ENCODE measurements around the gene CNPY4. TPM values are rescaled to one million over a fixed set of nuclear protein-coding genes. Genes with fewer than 3 reads are reported as not detected.

CNPY4 gene
- total and polyA plus RNA-seq, 2 donors (not counting 3 experiments of a cell fraction or from before 2014, with no cell fraction given): 28.6 to 33.7 TPM

GRCh38 chr7:100102950-100103840 lies 16.2 kb upstream of the CNPY4 start:
- no peak for FAIRE-seq

More at GRCh38 chr7:100102950-100103840, 16.2 kb upstream of the CNPY4 start:
- dilution Hi-C loops (cut with MboI; ENCODE audit: extremely low pct_ligation_motif_present, low sequenced_read_pairs): no loop called here
- peaks cover 13 to 36% of the 10 kb centered on the region in 2 experiments for H3K36me3 ChIP-seq (ENCODE audit: control insufficient read depth in 2 of 2, extremely low read depth in 1 of 2, insufficient read depth in 2 of 2, low read length in 2 of 2)
- peaks cover 28% of the 10 kb centered on the region for H3K79me2 ChIP-seq (ENCODE audit: control insufficient read depth, insufficient read depth, low read length)
- no peak overlapping the region for H3K27ac ChIP-seq (ENCODE audit: insufficient read depth, low read depth, low read length)
- H2AFZ ChIP-seq (ENCODE audit: low read depth, low read length): no peak overlapping the region
- BruUV-seq (replicated peaks): no TSS peak
- DNase-seq (ENCODE audit: low read depth, low spot score): no peak
- intact Hi-C loops (cut with micrococcal nuclease): loop anchor here (10.0 kb wide), 1 partner anchor 1022 kb away; the partner anchor contains the start of gene SERPINE1
- peak overlapping the region; percentile 92 for H3K9ac ChIP-seq (replicated peaks; ENCODE audit: extremely low read depth, insufficient read depth, low read length)
- peaks cover 18% of the 10 kb centered on the region for H3K4me1 ChIP-seq (ENCODE audit: control insufficient read depth, extremely low read depth, insufficient read depth, low read length)
- H3K27me3 ChIP-seq (ENCODE audit: control insufficient read depth in 2 of 2, insufficient read depth in 2 of 2, low read length in 2 of 2): no peaks in the 10 kb centered on the region
- no peak for TF ChIP-seq POLR2AphosphoS5 (IDR thresholded peaks at IDR 0.05; ENCODE audit: insufficient read depth, low read depth, low read length)
- TF ChIP-seq EZH2 (IDR thresholded peaks at IDR 0.05; ENCODE audit: borderline replicate concordance, low read depth, low read length, severe bottlenecking): no peak
- TF ChIP-seq JUN (IDR thresholded peaks at IDR 0.05; ENCODE audit: borderline replicate concordance, insufficient read depth, insufficient read length, low read depth): no peak
- no peak for TF ChIP-seq POLR2A (IDR thresholded peaks at IDR 0.05; ENCODE audit: low read depth, low read length)
- TF ChIP-seq GATA2 (IDR thresholded peaks at IDR 0.05; ENCODE audit: insufficient read depth, insufficient read length, low read depth, low read length): no peak
- no peak for TF ChIP-seq FOS (IDR thresholded peaks at IDR 0.05; ENCODE audit: borderline replicate concordance, insufficient read depth, low read length)
- TF ChIP-seq CTCF (IDR thresholded peaks at IDR 0.05; ENCODE audit: extremely low read depth in 1 of 2, insufficient read depth in 1 of 2, low read depth in 1 of 2, low read length in 2 of 2): no peak
- no peak for TF ChIP-seq MYC (IDR thresholded peaks at IDR 0.05; ENCODE audit: low read depth, low read length)
- TF ChIP-seq MAX (IDR thresholded peaks at IDR 0.05; ENCODE audit: insufficient read depth, insufficient read length): no peak
- ChIA-PET POLR2A (interaction anchor here (0.7 kb wide), 1 partner anchor 58 kb away, joined by 4 read pairs; no protein-coding TSS in a partner anchor), CTCF (interaction anchor here (0.6 to 2.8 kb wide), 5 partner anchors 10 to 109 kb away, joined by 3 to 18 read pairs (median 3); partner anchors contain the start of gene COPS6)
- H3K4me3 ChIP-seq (replicated peaks in 1 of 3; ENCODE audit: insufficient read depth in 1 of 3, low read depth in 1 of 3, low read length in 3 of 3): no peak overlapping the region
- H4K20me1 ChIP-seq (replicated peaks; ENCODE audit: control insufficient read depth, extremely low read depth, insufficient read depth, low read length): no peaks in the 10 kb centered on the region
- no peaks in the 10 kb centered on the region for H3K9me3 ChIP-seq (replicated peaks; ENCODE audit: control insufficient read depth, insufficient read depth, low read length)
- H3K9me1 ChIP-seq (replicated peaks; ENCODE audit: control insufficient read depth, extremely low read depth, insufficient read depth, low read length): no peaks in the 10 kb centered on the region
- peak overlapping the region; percentile 61 for H3K4me2 ChIP-seq (ENCODE audit: insufficient read depth, low read length)
